ENCODE results near the gene ZNF740. TPM values are rescaled to one million over a fixed set of nuclear protein-coding genes. Genes with fewer than 3 reads are reported as not detected.

ZNF740 gene
- polyA plus RNA-seq, 2 donors, result 4.7 to 5.3 TPM

DNA sequence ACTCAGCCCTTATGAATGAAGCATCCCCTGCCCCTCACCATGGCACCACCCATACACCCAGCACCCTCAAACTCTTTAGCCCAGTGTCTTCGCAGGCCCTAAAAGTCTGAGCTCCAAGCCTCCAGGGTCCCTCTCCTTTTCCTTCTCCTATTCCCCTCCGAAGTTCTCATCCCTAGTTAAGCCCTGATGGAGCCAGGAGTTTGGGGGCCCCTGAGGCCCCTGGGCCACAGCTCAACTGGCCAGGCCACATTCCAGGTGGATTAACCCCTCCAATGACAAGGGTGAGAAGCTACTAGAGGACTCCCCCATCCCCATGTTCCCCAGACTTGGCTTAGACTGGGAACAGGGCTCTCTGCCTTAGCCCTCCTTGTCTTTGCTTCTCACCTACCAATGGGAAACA lies 48.9 kb downstream of the ZNF740 start:
- Histone ChIP-seq H3K9me3 (ENCODE audit: control insufficient read depth in 2 of 2, insufficient read depth in 1 of 2, low read depth in 1 of 2, low read length in 1 of 2) (no peaks in the 10 kb centered on the region), H3K27me3 (ENCODE audit: control insufficient read depth in 1 of 2, insufficient read depth in 2 of 2, low read length in 2 of 2) (no peaks in the 10 kb centered on the region), H3K4me1 (ENCODE audit: control insufficient read depth in 2 of 2, insufficient read depth in 2 of 2, low read length in 1 of 2) (peaks cover 7 to 37% of the 10 kb centered on the region in 2 donors), H3K27ac (ENCODE audit: low read depth in 2 of 2, low read length in 1 of 2) (peak overlapping the region; percentile 87 to 98), H3K4me3 (ENCODE audit: low read depth in 1 of 2, low read length in 2 of 2) (peak overlapping the region; percentile 59 to 90), H3K36me3 (ENCODE audit: control insufficient read depth in 2 of 2, insufficient read depth in 2 of 2, low read length in 1 of 2) (peaks cover 0 to 15% of the 10 kb centered on the region in 2 donors)
- WGBS, 2 donors, result 60 to 68% methylated on average over 2 of the region's 2 CpGs

DNA sequence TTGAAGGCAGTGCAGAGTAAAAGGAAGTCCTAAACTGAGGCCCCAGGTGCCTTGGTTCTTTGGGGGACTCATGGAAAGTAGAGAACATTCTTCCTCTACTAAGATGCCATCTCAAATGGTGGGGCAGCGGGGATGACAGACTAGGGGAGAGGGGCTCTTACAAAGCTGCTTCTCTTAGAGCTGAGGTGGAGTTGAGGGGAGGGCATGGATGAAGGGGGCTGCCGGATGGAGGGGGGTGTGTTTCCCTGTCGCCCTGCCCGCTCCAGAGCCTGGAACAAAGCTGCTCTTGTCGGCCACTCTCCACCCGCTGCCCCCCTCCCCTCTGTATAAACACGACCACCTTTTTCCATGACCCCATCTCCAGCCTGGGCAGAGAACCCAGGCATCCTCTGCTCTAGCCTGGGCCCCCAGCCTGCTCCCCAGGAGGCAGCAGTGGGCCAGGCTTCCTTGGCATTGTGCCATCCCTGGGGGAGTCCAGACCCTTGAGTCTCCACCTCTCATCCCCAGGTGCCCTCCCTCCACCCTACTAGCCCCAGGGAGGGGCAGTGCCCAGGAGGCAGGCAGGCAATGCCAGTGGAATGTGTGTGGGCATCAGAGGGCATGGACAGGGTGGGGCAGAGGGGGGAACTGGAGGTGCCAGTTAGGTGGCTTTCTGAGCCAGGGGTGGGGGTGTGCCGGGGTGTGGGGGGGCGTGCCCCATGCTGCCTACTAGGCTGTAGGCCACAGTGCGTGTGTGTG lies 49.8 kb downstream of the ZNF740 start:
- Histone ChIP-seq H3K36me3 (ENCODE audit: control insufficient read depth in 2 of 2, insufficient read depth in 2 of 2, low read length in 1 of 2) (peaks cover 0 to 15% of the 10 kb centered on the region in 2 donors), H3K9me3 (ENCODE audit: control insufficient read depth in 2 of 2, insufficient read depth in 1 of 2, low read depth in 1 of 2, low read length in 1 of 2) (no peaks in the 10 kb centered on the region), H3K27me3 (ENCODE audit: control insufficient read depth in 1 of 2, insufficient read depth in 2 of 2, low read length in 2 of 2) (no peaks in the 10 kb centered on the region), H3K4me3 (ENCODE audit: low read depth in 1 of 2, low read length in 2 of 2) (peak overlapping the region; percentile 75 to 90), H3K4me1 (ENCODE audit: control insufficient read depth in 2 of 2, insufficient read depth in 2 of 2, low read length in 1 of 2) (peaks cover 7 to 31% of the 10 kb centered on the region in 2 donors), H3K27ac (ENCODE audit: low read depth in 2 of 2, low read length in 1 of 2) (peak overlapping the region; percentile 97 to 99)
- WGBS, 2 donors, result 44 to 54% methylated on average over 7 to 10 of the region's 10 CpGs

DNA sequence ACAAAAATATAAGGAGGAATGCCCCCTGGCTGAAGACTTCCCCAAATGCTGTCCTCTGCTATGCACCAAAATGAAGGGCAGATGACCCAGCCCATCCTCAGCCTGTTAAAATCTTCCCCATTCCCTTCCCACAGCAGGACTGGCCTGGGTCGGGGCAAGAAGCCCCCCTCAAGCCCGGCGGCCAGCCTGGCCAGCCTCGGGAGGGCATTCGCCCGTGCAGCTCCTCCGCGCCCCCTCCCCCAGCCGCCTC lies 51.1 kb downstream of the ZNF740 start:
- peaks cover 0 to 15% of the 10 kb centered on the region in 2 donors for H3K36me3 ChIP-seq (ENCODE audit: control insufficient read depth in 2 of 2, insufficient read depth in 2 of 2, low read length in 1 of 2)
- no peaks in the 10 kb centered on the region for H3K27me3 ChIP-seq (ENCODE audit: control insufficient read depth in 1 of 2, insufficient read depth in 2 of 2, low read length in 2 of 2)
- H3K27ac ChIP-seq (ENCODE audit: low read depth in 2 of 2, low read length in 1 of 2), result peak overlapping the region; percentile 97 to 99
- WGBS, 2 donors, result 0 to 1% methylated on average over 9 of the region's 9 CpGs
- H3K9me3 ChIP-seq (ENCODE audit: control insufficient read depth in 2 of 2, insufficient read depth in 1 of 2, low read depth in 1 of 2, low read length in 1 of 2), result no peaks in the 10 kb centered on the region
- H3K4me3 ChIP-seq (ENCODE audit: low read depth in 1 of 2, low read length in 2 of 2), result peak overlapping the region; percentile 75 to 90
- H3K4me1 ChIP-seq (ENCODE audit: control insufficient read depth in 2 of 2, insufficient read depth in 2 of 2, low read length in 1 of 2), result peaks cover 6 to 35% of the 10 kb centered on the region in 2 donors

DNA sequence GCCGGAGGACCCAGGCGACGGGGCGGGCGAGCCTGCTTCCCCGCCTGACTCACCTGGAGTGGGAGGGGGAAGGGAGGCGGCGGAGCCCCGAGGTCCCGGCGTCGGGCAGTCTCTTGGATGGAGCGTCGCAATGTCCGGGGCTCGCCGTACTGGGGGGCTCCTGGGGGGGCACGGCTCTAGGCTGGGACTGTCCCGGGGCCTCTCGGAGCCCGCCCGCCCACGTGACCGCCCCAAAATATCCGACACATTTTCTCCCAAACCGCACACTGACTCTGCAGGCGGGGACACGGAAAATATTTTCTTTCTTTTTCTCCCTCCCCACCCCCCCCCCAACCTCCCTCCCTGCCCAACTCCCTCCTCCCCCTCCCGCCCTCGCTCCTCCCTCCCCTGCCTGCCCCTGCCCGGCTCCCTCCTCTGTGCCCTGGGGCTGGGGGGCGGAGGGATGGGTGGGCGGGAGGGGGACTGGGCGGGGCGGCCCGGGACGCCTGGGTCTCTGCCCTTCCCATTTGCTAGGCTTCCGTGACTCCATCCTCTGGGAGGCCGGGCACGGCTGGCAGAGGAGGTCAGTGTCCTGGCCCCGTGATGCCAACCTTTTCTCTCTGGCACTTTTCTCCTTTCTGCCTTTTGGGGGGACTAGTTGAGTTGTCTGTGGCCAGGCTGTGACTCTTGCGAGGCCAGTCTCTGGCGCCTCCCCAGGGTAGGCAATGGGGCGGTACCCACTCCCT lies 51.6 kb downstream of the ZNF740 start, which contains the start of gene RARG:
Gene RARG, minus strand, starts transcription at position 289 of the 725 bp plus-strand sequence. CDS start 4,664 bp downstream, outside the sequence.
- WGBS, 2 donors, result 1% methylated on average over 26 to 41 of the region's 44 CpGs
- H3K36me3 ChIP-seq (ENCODE audit: control insufficient read depth in 2 of 2, insufficient read depth in 2 of 2, low read length in 1 of 2), result peaks cover 0 to 13% of the 10 kb centered on the region in 2 donors
- peak within 1 kb of the TSS; percentile 75 to 90 for H3K4me3 ChIP-seq (ENCODE audit: low read depth in 1 of 2, low read length in 2 of 2)
- H3K27ac ChIP-seq (ENCODE audit: low read depth in 2 of 2, low read length in 1 of 2), result peak within 1 kb of the TSS; percentile 97 to 99
- H3K4me1 ChIP-seq (ENCODE audit: control insufficient read depth in 2 of 2, insufficient read depth in 2 of 2, low read length in 1 of 2), result peaks cover 7 to 37% of the 10 kb centered on the region in 2 donors
- no peaks in the 10 kb centered on the region for H3K9me3 ChIP-seq (ENCODE audit: control insufficient read depth in 2 of 2, insufficient read depth in 1 of 2, low read depth in 1 of 2, low read length in 1 of 2)
- H3K27me3 ChIP-seq (ENCODE audit: control insufficient read depth in 1 of 2, insufficient read depth in 2 of 2, low read length in 2 of 2), result no peaks in the 10 kb centered on the region

DNA sequence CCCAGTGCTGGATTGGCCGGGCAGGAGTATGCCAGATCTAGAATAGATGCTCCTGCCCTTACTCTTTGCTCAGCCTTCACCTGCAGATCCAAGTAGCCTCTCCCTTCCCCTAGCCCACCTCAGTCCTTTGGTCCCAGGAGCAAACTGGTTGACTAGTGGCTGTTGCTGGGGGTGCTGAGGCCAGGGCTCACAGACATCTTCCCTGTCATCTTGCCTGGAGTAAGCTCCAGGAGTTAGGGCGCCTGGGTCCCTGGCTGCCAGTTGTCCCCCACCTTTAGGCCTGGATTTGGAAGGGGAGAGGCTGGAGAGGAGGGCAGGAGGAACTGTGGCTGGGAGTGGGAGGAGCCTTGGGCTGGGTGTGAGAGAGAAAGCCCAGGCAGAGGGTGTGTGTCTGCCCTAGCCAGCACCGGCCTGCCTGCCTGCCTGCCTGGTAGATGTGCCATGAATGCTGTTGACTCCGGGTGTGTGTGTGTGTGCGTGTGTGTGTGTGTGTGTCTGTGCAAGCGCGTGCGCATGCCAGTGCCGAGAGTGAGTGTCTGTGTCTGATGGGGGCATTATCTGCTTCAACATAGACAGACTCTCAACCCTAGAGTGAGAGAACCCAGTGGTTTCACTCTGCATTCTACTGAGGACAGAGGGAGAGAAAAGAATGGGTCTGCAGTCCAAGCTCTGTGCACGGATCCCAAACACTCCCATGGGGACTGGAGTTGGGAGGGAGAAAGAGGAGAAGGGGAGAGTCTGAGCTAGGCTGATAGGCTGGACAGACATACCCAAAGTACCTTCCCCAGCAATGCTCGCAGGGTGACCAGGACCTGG lies 52.3 kb downstream of the ZNF740 start:
- H3K27ac ChIP-seq (ENCODE audit: low read depth in 2 of 2, low read length in 1 of 2), result peak overlapping the region; percentile 97 to 99
- WGBS, 2 donors, result 16 to 27% methylated on average over 11 of the region's 11 CpGs
- H3K4me3 ChIP-seq (ENCODE audit: low read depth in 1 of 2, low read length in 2 of 2), result peak overlapping the region; percentile 37 to 90

DNA sequence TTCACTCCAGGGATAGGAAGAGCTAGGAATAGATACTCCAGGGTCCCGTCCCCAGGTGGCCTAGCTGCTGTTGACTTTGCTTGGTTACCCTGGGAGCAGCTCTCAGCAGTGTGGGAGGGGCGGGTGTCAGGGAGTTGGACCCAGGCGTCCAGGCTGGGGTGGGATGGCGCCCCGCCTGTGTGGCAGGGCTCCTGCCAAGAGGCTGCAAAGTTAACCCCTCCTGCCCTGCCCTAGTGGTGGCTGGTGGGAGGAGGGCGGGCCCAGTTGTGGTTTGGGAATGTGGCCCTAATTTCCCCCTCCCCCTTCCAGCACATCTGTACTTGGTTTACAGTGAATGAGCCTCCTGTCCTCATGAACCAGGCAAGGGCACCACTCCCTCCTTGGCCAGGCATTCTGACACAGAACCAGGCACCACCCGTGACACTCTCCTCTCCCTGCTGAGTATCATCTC lies 53.2 kb downstream of the ZNF740 start:
- H3K27ac ChIP-seq (ENCODE audit: low read depth in 2 of 2, low read length in 1 of 2), result peak overlapping the region; percentile 97 to 99
- peaks cover 0 to 6% of the 10 kb centered on the region in 2 donors for H3K36me3 ChIP-seq (ENCODE audit: control insufficient read depth in 2 of 2, insufficient read depth in 2 of 2, low read length in 1 of 2)
- peaks cover 7 to 31% of the 10 kb centered on the region in 2 donors for H3K4me1 ChIP-seq (ENCODE audit: control insufficient read depth in 2 of 2, insufficient read depth in 2 of 2, low read length in 1 of 2)
- H3K27me3 ChIP-seq (ENCODE audit: control insufficient read depth in 1 of 2, insufficient read depth in 2 of 2, low read length in 2 of 2), result no peaks in the 10 kb centered on the region
- 23 to 41% methylated on average over 7 of the region's 7 CpGs for WGBS, 2 donors
- H3K9me3 ChIP-seq (ENCODE audit: control insufficient read depth in 2 of 2, insufficient read depth in 1 of 2, low read depth in 1 of 2, low read length in 1 of 2), result no peaks in the 10 kb centered on the region
- no peak overlapping the region for H3K4me3 ChIP-seq (ENCODE audit: low read depth in 1 of 2, low read length in 2 of 2)

More for the DNA sequence above, 52.3 kb downstream of the ZNF740 start:
- Histone ChIP-seq H3K9me3 (ENCODE audit: control insufficient read depth in 2 of 2, insufficient read depth in 1 of 2, low read depth in 1 of 2, low read length in 1 of 2) (no peaks in the 10 kb centered on the region), H3K36me3 (ENCODE audit: control insufficient read depth in 2 of 2, insufficient read depth in 2 of 2, low read length in 1 of 2) (peaks cover 0 to 6% of the 10 kb centered on the region in 2 donors), H3K27me3 (ENCODE audit: control insufficient read depth in 1 of 2, insufficient read depth in 2 of 2, low read length in 2 of 2) (no peaks in the 10 kb centered on the region), H3K4me1 (ENCODE audit: control insufficient read depth in 2 of 2, insufficient read depth in 2 of 2, low read length in 1 of 2) (peaks cover 7 to 31% of the 10 kb centered on the region in 2 donors)

DNA sequence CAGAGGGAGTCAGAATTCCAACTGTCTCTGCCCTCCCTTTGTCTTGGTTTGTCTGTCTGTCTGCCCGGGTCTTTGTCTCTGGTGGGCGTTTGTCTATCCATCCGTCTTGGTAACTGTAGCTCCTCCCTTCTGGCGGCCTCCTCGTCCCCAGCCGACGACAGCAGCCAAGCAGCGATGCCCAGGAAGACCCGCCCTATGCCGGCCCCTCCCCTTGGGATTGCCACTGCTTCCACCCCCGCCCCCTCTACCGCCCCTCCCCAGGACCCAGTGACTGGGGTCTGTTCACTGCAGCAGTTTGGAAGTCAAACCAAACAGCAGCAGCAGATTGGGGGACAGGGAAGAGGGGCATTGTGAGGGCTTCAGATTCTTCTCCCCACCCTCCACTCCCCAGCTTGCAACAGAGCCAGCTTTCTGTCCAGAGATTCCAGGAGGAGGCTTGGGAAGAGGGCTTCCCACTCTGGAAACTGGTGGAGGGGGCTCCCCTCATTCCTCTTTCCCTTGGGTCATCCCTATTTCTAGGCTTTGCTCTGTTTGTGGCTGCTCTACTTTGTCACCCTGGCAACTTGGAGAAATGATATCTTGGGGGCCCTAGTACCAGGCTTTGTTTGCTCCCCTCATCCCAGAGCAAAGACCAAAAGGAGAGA lies 53.9 kb downstream of the ZNF740 start:
- Histone ChIP-seq H3K4me1 (ENCODE audit: control insufficient read depth in 2 of 2, insufficient read depth in 2 of 2, low read length in 1 of 2) (peaks cover 7 to 30% of the 10 kb centered on the region in 2 donors), H3K36me3 (ENCODE audit: control insufficient read depth in 2 of 2, insufficient read depth in 2 of 2, low read length in 1 of 2) (peaks cover 0 to 4% of the 10 kb centered on the region in 2 donors), H3K4me3 (ENCODE audit: low read depth in 1 of 2, low read length in 2 of 2) (no peak overlapping the region), H3K27me3 (ENCODE audit: control insufficient read depth in 1 of 2, insufficient read depth in 2 of 2, low read length in 2 of 2) (no peaks in the 10 kb centered on the region), H3K27ac (ENCODE audit: low read depth in 2 of 2, low read length in 1 of 2) (peak overlapping the region; percentile 97 to 99), H3K9me3 (ENCODE audit: control insufficient read depth in 2 of 2, insufficient read depth in 1 of 2, low read depth in 1 of 2, low read length in 1 of 2) (no peaks in the 10 kb centered on the region)
- WGBS, 2 donors, result 12 to 13% methylated on average over 12 of the region's 12 CpGs

DNA sequence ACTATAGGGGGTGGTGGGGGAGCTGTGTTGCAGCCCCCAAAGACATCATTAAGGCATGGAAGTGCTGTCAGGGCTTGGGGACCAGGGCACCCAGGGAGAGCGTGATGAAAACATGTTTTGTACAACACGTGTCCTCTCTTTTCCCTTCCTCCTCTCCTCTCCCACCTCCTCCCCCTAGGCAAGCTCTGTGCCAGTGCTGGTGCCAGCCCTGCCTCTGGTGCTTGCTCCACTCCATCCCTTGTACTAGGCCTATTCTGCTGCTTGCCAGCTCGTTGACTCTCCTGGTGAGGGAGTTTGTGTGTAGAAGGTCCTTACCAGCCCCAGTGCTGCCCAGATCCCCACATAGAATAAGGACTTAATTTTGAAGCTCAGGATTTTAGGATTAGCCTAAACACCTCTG lies 54.6 kb downstream of the ZNF740 start:
- Histone ChIP-seq H3K9me3 (ENCODE audit: control insufficient read depth in 2 of 2, insufficient read depth in 1 of 2, low read depth in 1 of 2, low read length in 1 of 2) (no peaks in the 10 kb centered on the region), H3K36me3 (ENCODE audit: control insufficient read depth in 2 of 2, insufficient read depth in 2 of 2, low read length in 1 of 2) (no peaks in the 10 kb centered on the region), H3K27ac (ENCODE audit: low read depth in 2 of 2, low read length in 1 of 2) (peak overlapping the region; percentile 28 to 54), H3K4me1 (ENCODE audit: control insufficient read depth in 2 of 2, insufficient read depth in 2 of 2, low read length in 1 of 2) (peaks cover 6 to 26% of the 10 kb centered on the region in 2 donors), H3K27me3 (ENCODE audit: control insufficient read depth in 1 of 2, insufficient read depth in 2 of 2, low read length in 2 of 2) (no peaks in the 10 kb centered on the region), H3K4me3 (ENCODE audit: low read depth in 1 of 2, low read length in 2 of 2) (no peak overlapping the region)
- WGBS, 2 donors, result 30 to 39% methylated on average over 3 of the region's 3 CpGs
